ENCODE results near the gene BAG3.

Gene BAG3

GRCh38 chr10:119650692-119651513 lies at the start of gene BAG3:
BAG3 (plus strand) TSS chr10:119651380; CDS start chr10:119651676, 296 bp downstream.
- peak; percentile 94 for DNase-seq (ENCODE audit: low read depth)
- H3K4me3 ChIP-seq (ENCODE audit: low read depth, low read length): peak within 1 kb of the TSS; percentile 96
- TF ChIP-seq, protein P1, sequence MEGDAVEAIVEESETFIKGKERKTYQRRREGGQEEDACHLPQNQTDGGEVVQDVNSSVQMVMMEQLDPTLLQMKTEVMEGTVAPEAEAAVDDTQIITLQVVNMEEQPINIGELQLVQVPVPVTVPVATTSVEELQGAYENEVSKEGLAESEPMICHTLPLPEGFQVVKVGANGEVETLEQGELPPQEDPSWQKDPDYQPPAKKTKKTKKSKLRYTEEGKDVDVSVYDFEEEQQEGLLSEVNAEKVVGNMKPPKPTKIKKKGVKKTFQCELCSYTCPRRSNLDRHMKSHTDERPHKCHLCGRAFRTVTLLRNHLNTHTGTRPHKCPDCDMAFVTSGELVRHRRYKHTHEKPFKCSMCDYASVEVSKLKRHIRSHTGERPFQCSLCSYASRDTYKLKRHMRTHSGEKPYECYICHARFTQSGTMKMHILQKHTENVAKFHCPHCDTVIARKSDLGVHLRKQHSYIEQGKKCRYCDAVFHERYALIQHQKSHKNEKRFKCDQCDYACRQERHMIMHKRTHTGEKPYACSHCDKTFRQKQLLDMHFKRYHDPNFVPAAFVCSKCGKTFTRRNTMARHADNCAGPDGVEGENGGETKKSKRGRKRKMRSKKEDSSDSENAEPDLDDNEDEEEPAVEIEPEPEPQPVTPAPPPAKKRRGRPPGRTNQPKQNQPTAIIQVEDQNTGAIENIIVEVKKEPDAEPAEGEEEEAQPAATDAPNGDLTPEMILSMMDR (conservative IDR thresholded peaks at IDR 0.05; ENCODE audit: low read depth, low read length): no peak

DNA sequence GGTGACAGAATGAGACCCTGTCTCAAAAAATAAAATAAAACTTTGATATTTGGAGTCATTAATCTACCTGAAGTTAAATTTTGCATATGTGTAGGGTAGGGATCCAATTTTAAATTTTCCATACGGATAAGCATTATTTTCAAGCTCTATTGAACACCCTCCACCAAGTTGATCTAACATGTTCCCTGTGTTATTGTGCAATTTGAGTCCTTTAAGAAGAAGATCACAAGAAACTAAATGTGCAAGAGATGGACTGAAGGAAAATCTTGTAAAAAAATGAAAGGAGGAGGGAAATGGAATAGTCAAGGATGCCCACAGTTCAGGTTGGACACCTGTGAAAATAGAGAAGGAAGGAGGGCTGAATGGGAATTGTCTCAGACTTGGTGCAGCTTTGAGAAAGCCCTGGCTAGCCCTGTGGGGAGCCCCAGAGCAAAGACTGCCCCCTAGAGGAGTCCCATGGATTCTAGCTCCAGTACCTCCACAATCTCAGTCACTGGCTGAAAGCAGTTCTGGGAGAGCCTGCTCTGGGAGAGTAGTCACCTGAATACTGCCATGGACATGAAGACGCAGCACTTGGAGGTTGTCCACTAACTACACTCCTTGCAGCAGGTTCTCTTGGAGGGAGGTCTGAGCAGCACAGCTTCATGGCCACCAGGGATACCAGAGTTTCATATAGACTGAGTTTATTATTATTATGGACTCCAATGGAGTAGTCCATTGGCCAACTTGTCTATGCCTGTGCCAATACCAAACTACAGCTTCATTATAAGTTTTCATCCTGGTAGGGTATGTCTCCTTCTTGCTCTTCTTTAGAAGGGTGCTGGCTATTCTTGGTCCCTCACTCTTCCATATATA lies 48.7 kb upstream of the BAG3 start:
- no peak overlapping the region for H3K4me3 ChIP-seq (ENCODE audit: low read depth, low read length)
- TF ChIP-seq, protein P1 (conservative IDR thresholded peaks at IDR 0.05; ENCODE audit: low read depth, low read length): peak; percentile 80
- peak; percentile 56 for DNase-seq (ENCODE audit: low read depth)

DNA sequence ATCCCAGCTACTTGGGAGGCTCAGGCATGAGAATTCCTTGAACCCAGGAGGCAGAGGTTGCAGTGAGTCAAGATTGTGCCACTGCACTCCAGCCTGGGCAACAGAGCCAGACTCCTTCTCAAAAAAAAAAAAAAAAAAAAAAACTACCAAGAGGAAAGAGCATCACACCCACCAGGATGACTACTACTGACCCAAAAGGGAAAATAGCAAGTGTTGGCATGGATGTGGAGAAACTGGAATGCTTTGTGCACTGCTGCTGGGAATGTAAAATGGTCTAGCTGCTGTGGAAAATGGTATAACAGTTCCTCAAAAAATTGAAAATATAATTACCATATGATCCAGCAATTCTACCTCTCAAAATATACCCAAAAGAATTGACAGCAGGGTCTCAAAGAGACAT lies 46.7 kb upstream of the BAG3 start:
- no peak overlapping the region for H3K4me3 ChIP-seq (ENCODE audit: low read depth, low read length)
- no peak for DNase-seq (ENCODE audit: low read depth)
- TF ChIP-seq, protein P1 (conservative IDR thresholded peaks at IDR 0.05; ENCODE audit: low read depth, low read length): no peak

DNA sequence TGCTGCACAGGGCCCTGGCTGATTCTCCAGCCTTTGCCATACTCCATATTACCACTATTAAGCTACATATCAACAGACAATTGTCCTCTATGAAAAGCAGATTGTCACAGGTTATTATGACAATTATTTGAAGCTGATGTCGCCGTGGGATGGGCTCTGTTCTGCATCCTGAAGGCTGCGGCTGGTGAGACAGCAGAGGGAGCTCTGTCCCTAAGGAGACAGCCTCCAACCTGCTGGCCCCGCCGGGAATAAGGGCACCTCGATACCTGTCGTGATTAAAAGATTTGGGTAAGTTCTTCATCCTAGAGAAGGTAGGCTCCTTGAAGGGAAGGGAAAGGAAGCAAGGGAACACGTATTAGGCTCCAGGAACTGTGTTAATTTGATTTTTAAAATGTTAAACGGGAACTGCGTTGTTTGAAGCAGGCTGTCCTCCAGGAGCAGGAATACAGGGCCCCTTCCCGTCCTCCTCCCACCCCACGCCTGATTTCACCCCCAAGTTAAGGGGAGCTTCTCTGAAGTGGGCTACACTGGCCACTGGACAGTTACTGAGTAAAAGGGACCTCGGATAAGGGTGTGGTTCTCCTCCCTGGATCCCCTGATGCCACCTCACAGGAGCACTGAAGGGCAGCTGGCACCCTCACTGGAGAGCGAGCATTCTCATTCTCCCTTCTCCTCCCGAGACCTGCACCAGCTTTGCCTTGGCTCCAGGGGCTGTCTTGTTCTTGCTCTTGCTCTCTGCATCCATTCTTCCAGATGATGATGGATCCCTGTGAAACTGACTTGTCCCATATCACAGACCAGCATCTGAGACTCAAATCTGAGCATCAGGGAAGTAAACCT lies 42.6 kb upstream of the BAG3 start:
- DNase-seq (ENCODE audit: low read depth): peak; percentile 55
- TF ChIP-seq, protein P1 (conservative IDR thresholded peaks at IDR 0.05; ENCODE audit: low read depth, low read length): peak; percentile 84
- H3K4me3 ChIP-seq (ENCODE audit: low read depth, low read length): no peak overlapping the region

DNA sequence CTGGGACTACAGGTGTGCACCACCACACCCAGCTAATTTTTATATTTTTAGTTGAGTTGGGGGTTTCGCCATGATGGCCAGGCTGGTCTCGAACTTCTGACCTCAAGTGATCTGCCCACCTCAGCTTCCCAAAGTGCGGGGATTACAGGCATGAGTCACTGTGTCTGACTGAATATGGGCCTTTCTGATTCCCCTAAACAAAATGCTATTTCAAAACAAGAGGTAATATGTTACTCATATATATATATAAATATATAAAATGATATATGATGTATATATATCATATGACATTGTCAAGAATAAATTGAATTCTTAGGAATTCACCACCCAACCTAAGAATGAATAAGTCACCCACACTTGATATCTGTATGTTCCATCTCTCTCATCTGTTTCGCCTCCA lies 41.7 kb upstream of the BAG3 start:
- no peak overlapping the region for H3K4me3 ChIP-seq (ENCODE audit: low read depth, low read length)
- TF ChIP-seq, protein P1 (conservative IDR thresholded peaks at IDR 0.05; ENCODE audit: low read depth, low read length): no peak
- no peak for DNase-seq (ENCODE audit: low read depth)

DNA sequence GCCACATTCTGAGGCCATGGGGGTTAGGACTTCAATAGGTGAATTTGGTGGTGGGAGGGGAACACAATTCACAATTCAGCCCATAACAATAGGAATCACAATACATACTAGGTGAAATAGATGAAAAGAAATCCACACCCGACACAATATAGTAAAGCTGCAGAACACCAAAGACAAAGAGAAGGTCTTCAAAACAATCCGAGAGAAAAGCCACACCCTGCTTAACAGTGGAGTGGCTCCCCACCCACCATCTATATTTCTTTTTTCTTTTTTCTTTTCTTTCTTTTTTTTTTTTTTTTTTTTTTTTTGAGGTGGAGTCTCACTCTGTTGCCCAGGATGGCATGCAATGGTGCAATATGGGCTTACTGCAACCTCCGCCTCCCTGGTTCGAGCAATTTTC lies 39.7 kb upstream of the BAG3 start:
- no peak overlapping the region for H3K4me3 ChIP-seq (ENCODE audit: low read depth, low read length)
- DNase-seq (ENCODE audit: low read depth): no peak
- TF ChIP-seq, protein P1 (conservative IDR thresholded peaks at IDR 0.05; ENCODE audit: low read depth, low read length): no peak
